ENCODE data around the gene NAXE. TPM values are rescaled to one million over a fixed set of nuclear protein-coding genes. Genes with fewer than 3 reads are reported as not detected.

Gene NAXE
- total and polyA plus RNA-seq, 2 experiments from 2014 or later = 117 to 198 TPM

DNA sequence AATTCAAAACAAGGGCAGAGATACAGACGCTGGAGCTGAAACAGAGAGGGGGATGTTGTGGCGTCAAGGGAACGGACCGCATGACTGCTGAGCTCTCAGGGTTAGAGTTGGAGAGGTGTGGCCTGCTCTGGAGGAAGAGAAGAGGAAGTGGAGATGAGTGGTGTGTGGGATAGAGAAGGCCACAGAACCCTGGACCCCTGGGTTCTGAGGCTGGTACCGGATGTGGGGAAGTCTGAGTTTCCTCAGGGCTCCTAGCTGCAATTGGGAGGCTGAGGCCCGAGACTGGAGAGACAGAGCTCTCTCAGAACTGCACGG lies 52.2 kb downstream of the NAXE start:
- Histone ChIP-seq H3K27ac (no peak overlapping the region), H2AFZ (no peak overlapping the region), H3K4me1 (ENCODE audit: insufficient read depth) (peaks cover 7% of the 10 kb centered on the region), H3K79me2 (no peaks in the 10 kb centered on the region), H3K9me3 (ENCODE audit: low read depth) (no peaks in the 10 kb centered on the region), H3K4me3 (no peak overlapping the region), H3K27me3 (peaks cover 94% of the 10 kb centered on the region), H3K36me3 (replicated peaks; ENCODE audit: insufficient read depth, low read depth) (no peaks in the 10 kb centered on the region), H3K9me2 (replicated peaks; ENCODE audit: insufficient read depth) (no peaks in the 10 kb centered on the region), H3K4me2 (no peak overlapping the region), H4K20me1 (ENCODE audit: insufficient read depth, poor library complexity, severe bottlenecking) (no peaks in the 10 kb centered on the region)
- no peak for DNase-seq (ENCODE audit: low spot score)
- WGBS (ENCODE audit: low lambda C conversion rate, missing lambda C conversion rate) = 84% methylated on average over 7 of the region's 7 CpGs
- TF ChIP-seq, protein P1, sequence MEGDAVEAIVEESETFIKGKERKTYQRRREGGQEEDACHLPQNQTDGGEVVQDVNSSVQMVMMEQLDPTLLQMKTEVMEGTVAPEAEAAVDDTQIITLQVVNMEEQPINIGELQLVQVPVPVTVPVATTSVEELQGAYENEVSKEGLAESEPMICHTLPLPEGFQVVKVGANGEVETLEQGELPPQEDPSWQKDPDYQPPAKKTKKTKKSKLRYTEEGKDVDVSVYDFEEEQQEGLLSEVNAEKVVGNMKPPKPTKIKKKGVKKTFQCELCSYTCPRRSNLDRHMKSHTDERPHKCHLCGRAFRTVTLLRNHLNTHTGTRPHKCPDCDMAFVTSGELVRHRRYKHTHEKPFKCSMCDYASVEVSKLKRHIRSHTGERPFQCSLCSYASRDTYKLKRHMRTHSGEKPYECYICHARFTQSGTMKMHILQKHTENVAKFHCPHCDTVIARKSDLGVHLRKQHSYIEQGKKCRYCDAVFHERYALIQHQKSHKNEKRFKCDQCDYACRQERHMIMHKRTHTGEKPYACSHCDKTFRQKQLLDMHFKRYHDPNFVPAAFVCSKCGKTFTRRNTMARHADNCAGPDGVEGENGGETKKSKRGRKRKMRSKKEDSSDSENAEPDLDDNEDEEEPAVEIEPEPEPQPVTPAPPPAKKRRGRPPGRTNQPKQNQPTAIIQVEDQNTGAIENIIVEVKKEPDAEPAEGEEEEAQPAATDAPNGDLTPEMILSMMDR (IDR thresholded peaks at IDR 0.05; ENCODE audit: poor library complexity) = no peak

Other genes with a start within 250 kb of the NAXE start
- 3.3 and 6.3 TPM in 2 replicates for gene RHBG, start 222.6 kb upstream of the NAXE start, total RNA-seq
- gene RHBG, start 222.6 kb upstream of the NAXE start, polyA plus RNA-seq = 10.8 and 11.9 TPM in 2 replicates
- gene MEF2D, start 91.0 kb upstream of the NAXE start, total RNA-seq = 9.6 and 20.1 TPM in 2 replicates
- 25.1 and 30.8 TPM in 2 replicates for gene MEF2D, start 91.0 kb upstream of the NAXE start, polyA plus RNA-seq
- gene IQGAP3, start 19.2 kb upstream of the NAXE start, total RNA-seq = 4.2 and 5.2 TPM in 2 replicates
- 3.1 and 5.7 TPM in 2 replicates for gene IQGAP3, start 19.2 kb upstream of the NAXE start, polyA plus RNA-seq
- not detected in 2 replicates for gene TTC24, start 12.1 kb upstream of the NAXE start, total RNA-seq
- gene TTC24, start 12.1 kb upstream of the NAXE start, polyA plus RNA-seq = not detected in 2 replicates
- 5.6 and 17.4 TPM in 2 replicates for gene GPATCH4, start 9.7 kb downstream of the NAXE start, total RNA-seq
- 28.3 and 28.6 TPM in 2 replicates for gene GPATCH4, start 9.7 kb downstream of the NAXE start, polyA plus RNA-seq
- not detected in 2 replicates for gene HAPLN2, start 27.6 kb downstream of the NAXE start, total RNA-seq
- gene HAPLN2, start 27.6 kb downstream of the NAXE start, polyA plus RNA-seq = not detected in 2 replicates
- 0.03 and 0.84 TPM in 2 replicates for gene BCAN, start 50.3 kb downstream of the NAXE start, total RNA-seq
- not detected in 2 replicates for gene BCAN, start 50.3 kb downstream of the NAXE start, polyA plus RNA-seq
- 7.9 and 13.8 TPM in 2 replicates for gene NES, start 85.6 kb downstream of the NAXE start, total RNA-seq
- 3.6 and 4.8 TPM in 2 replicates for gene NES, start 85.6 kb downstream of the NAXE start, polyA plus RNA-seq
- 54.5 and 93.5 TPM in 2 replicates for gene CRABP2, start 113.8 kb downstream of the NAXE start, total RNA-seq
- gene CRABP2, start 113.8 kb downstream of the NAXE start, polyA plus RNA-seq = 171 and 195 TPM in 2 replicates
- gene METTL25B, start 136.7 kb downstream of the NAXE start, total RNA-seq = 20.6 and 21.8 TPM in 2 replicates
- 22.6 and 24.7 TPM in 2 replicates for gene METTL25B, start 136.7 kb downstream of the NAXE start, polyA plus RNA-seq
- 22.4 and 27.5 TPM in 2 replicates for gene ISG20L2, start 137.0 kb downstream of the NAXE start, total RNA-seq
- 13.5 and 16.4 TPM in 2 replicates for gene ISG20L2, start 137.0 kb downstream of the NAXE start, polyA plus RNA-seq
- gene MRPL24, start 149.3 kb downstream of the NAXE start, total RNA-seq = 40.4 and 44.9 TPM in 2 replicates
- 61.9 and 64.1 TPM in 2 replicates for gene MRPL24, start 149.3 kb downstream of the NAXE start, polyA plus RNA-seq
- gene HDGF, start 159.9 kb downstream of the NAXE start, total RNA-seq = 160 and 192 TPM in 2 replicates
- gene HDGF, start 159.9 kb downstream of the NAXE start, polyA plus RNA-seq = 153 and 166 TPM in 2 replicates
- gene PRCC, start 175.8 kb downstream of the NAXE start, total RNA-seq = 35.9 and 45.0 TPM in 2 replicates
- 85.2 and 108 TPM in 2 replicates for gene PRCC, start 175.8 kb downstream of the NAXE start, polyA plus RNA-seq
- gene SH2D2A, start 225.1 kb downstream of the NAXE start, total RNA-seq = 0.60 and 2.6 TPM in 2 replicates
- 0.18 TPM in 1 of 2 replicates, not detected in the other for gene SH2D2A, start 225.1 kb downstream of the NAXE start, polyA plus RNA-seq